ENCODE measurements around the gene LRFN4. TPM values are rescaled to one million over a fixed set of nuclear protein-coding genes. Genes with fewer than 3 reads are reported as not detected.

Gene LRFN4
- total and polyA plus RNA-seq, 4 donors = 0.75 to 3.4 (median 1.5) TPM; not detected in 1

GRCh38 chr11:66882561-66883015 lies 25.7 kb downstream of the LRFN4 start:
- WGBS = 47% methylated on average over 14 of the region's 14 CpGs
- TF ChIP-seq SP1 (IDR thresholded peaks at IDR 0.05) (no peak), HNF4G (IDR thresholded peaks at IDR 0.05) (no peak), ATF3 (IDR thresholded peaks at IDR 0.05) (no peak), RAD21 (IDR thresholded peaks at IDR 0.05) (no peak), JUND (IDR thresholded peaks at IDR 0.05) (no peak), ZBTB33 (IDR thresholded peaks at IDR 0.05) (no peak), EGR1 (IDR thresholded peaks at IDR 0.05; ENCODE audit: low read depth in 2 of 2) (no peak), TAF1 (conservative IDR thresholded peaks at IDR 0.05) (no peak), GABPA (IDR thresholded peaks at IDR 0.05 in 1 of 2, conservative IDR thresholded peaks at IDR 0.05 in 1 of 2) (no peak), CTCF (IDR thresholded peaks at IDR 0.05; ENCODE audit: low read depth, low read length, missing input control) (no peak), NR2F2 (IDR thresholded peaks at IDR 0.05) (no peak), REST (IDR thresholded peaks at IDR 0.05) (no peak), RXRA (IDR thresholded peaks at IDR 0.05) (no peak)
- DNase-seq (ENCODE audit: low spot score) = no peak
- no peaks in the 10 kb centered on the region for H3K9me3 ChIP-seq (ENCODE audit: control insufficient read depth in 4 of 4, low read length in 3 of 4)
- H3K9ac ChIP-seq (ENCODE audit: low read depth in 1 of 2, low read length in 2 of 2) = no peak overlapping the region
- peak overlapping the region; percentile 26 to 53 for H3K27ac ChIP-seq (ENCODE audit: low read depth in 1 of 2, low read length in 2 of 2)
- H3K4me1 ChIP-seq (ENCODE audit: control insufficient read depth in 4 of 4, insufficient read depth in 4 of 4, low read length in 3 of 4) = peaks cover 35 to 53% (median 40%) of the 10 kb centered on the region in 4 donors
- peaks cover 0 to 2% (median 0%) of the 10 kb centered on the region in 4 donors for H3K36me3 ChIP-seq (ENCODE audit: control insufficient read depth in 4 of 4, insufficient read depth in 3 of 4, low read depth in 1 of 4, low read length in 3 of 4)
- no peak overlapping the region for H3K4me3 ChIP-seq (ENCODE audit: low read depth in 1 of 3, low read length in 3 of 3)
- H3K27me3 ChIP-seq (ENCODE audit: control insufficient read depth in 4 of 4, insufficient read depth in 4 of 4, low read length in 3 of 4) = no peaks in the 10 kb centered on the region

Data from liver (tissue), 9 donors.